ENCODE measurements around the gene ARL2. TPM values are rescaled to one million over a fixed set of nuclear protein-coding genes. Genes with fewer than 3 reads are reported as not detected.

Gene ARL2
- polyA plus RNA-seq, 4 donors, result 58.1 to 81.6 (median 64.8) TPM

GRCh38 chr11:65043881-65044501 lies 30.0 kb downstream of the ARL2 start:
- no peak for DNase-seq (ENCODE audit: low read depth in 4 of 4, low spot score in 2 of 4)

GRCh38 chr11:65045061-65045460 lies 31.1 kb downstream of the ARL2 start:
- no peak for DNase-seq (ENCODE audit: low read depth in 4 of 4, low spot score in 2 of 4)

DNA sequence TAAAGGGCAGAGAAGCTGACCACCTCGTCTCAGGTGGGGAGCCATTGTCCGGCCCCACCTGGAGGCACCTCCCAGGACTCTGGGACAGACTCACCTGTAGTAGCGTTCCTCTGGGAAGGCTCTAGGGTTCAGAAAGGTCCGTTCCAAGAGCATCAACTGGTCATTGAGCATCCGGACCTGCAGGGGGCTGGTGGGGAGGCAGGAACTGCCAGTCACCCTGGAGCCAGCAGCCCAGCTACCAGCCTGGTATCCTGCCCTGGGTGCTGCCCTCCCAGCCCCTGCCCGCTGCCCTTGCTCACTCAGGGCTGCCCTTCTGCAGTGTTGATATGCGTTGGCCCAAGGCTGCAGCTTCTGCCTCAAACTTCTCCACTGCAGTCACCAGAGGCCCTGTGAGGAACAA lies 31.8 kb downstream of the ARL2 start:
- DNase-seq (ENCODE audit: low read depth in 4 of 4, low spot score in 2 of 4), result no peak

GRCh38 chr11:65047581-65048422 lies 33.8 kb downstream of the ARL2 start:
- DNase-seq (ENCODE audit: low read depth in 4 of 4, low spot score in 2 of 4), result no peak

DNA sequence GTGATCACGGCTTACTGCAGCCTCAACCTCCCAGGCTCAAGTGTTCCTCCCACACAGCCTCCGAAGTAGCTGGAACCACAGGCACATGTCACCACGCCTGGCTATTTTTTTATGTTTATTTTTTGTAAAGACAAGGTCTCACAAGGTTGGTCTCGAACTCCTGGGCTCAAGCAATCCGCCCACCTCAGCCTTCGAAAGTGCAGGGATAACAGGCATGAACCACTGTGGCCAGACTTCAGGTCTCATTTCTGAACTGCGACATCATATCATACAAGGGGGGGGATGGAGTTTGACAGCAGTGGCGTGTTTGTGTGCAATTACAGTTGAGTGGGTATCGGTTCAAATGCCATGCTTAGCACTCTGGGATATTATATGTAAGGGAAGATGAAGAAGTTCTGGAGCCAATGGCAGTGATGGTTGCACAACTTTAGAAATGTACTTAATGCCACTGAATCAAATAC lies 37.5 kb downstream of the ARL2 start:
- DNase-seq (ENCODE audit: low read depth in 4 of 4, low spot score in 2 of 4), result no peak

- no peak for DNase-seq (ENCODE audit: low read depth in 4 of 4, low spot score in 2 of 4)
Observed at GRCh38 chr11:65053827-65054508, 40.0 kb downstream of the ARL2 start.

DNA sequence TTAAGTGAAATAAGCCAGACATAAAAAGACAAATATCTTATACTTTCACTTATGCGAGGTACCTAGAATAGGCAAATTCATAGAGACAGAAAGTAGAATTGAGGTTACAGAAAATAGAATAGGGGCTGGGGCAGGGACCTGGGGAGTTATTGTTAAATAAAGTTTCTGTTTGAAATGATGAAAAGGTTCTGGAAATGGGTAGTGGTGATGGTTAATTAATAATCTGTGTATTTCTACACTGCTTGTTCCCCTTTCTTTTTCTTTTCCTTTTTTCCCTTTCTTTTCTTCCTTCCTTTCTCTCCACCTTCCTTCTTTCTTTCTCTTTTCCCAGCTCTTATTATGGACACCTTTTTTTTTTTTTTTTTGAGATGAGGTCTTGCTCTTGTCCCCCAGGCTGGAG lies 41.6 kb downstream of the ARL2 start:
- DNase-seq (ENCODE audit: low read depth in 4 of 4, low spot score in 2 of 4), result no peak

DNA sequence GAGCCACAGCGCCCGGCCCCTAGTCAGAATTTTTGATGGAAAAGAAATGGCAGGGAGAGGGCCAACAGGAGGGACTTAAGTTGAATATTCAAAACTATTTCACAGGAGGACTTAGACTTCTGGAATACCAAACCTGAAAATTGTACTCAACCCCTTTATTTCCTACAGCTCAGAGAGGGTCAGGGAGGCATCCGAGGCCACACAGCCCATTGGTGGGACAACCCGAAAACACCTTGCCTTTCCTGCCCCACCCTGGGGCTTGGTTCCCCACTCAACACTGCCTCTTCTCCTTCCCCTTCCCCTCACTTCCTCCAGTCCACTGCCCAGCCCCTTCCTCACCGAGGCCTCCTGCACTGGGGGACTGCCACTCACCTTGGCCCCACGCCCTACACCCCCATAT lies 43.0 kb downstream of the ARL2 start:
- DNase-seq (ENCODE audit: low read depth in 4 of 4, low spot score in 2 of 4), result no peak

DNA sequence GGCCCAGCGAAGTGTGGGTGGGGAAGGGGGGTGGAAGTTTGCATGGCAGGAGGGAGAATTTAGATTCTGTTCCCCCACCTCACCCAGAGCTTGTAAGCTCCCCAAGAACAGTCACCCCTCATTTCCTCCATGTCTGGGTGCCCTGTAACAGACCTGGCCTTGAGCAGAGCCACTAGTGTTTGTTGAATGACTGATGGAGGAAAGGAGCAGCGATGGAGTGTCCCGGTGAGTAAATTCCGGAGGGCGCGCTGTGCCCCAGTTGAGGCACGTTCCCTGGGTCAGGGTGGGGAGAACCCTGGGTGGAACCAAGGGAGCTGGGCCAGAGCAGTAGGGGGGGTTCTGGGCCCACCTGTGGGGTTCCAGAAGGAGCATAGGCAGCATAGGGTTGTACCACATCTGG lies 43.6 kb downstream of the ARL2 start:
- no peak for DNase-seq (ENCODE audit: low read depth in 4 of 4, low spot score in 2 of 4)

- no peak for DNase-seq (ENCODE audit: low read depth in 4 of 4, low spot score in 2 of 4)
Observed at GRCh38 chr11:65058012-65058411, 44.1 kb downstream of the ARL2 start.

DNA sequence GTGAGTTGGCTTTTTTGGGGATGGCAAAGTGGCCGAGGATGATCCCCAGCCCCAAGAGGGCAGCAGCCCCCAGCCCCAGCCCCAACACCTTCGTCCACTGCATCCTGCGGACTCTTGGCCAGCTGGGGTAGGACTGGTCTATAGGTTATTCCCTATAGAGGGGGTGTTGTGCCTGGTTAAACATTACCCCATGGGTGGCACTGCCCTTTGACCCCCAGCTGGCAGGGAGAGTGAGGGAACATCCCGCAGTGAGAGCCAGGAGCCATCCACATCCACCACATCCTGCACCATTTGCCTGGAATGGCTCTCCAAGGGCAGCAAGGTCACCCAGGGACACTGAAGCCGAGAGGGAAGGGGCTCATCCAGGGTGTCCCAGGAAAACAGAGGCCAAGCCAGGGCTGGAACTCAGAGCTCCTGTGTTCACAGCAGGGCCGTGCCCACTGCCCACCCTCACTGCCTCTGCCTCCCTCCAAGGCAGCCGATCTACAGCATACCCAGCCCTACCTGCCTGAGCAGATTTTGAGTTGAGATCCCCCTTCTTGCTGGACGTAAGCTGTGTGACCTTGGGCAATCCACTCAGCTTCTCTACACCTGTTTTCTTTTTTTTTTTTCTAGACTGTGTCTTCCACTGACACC lies 44.6 kb downstream of the ARL2 start, which contains the start of gene NAALADL1:
TSS of gene NAALADL1 (minus strand) at position 135 of the 636 bp plus-strand sequence. CDS start at position 103, 32 bp downstream.
- no peak for DNase-seq (ENCODE audit: low read depth in 4 of 4, low spot score in 2 of 4)

GRCh38 chr11:65059523-65059922 lies 45.6 kb downstream of the ARL2 start:
- DNase-seq (ENCODE audit: low read depth in 4 of 4, low spot score in 2 of 4), result no peak

- DNase-seq (ENCODE audit: low read depth in 4 of 4, low spot score in 2 of 4), result no peak
Observed at GRCh38 chr11:65059959-65060824, 46.2 kb downstream of the ARL2 start.

DNA sequence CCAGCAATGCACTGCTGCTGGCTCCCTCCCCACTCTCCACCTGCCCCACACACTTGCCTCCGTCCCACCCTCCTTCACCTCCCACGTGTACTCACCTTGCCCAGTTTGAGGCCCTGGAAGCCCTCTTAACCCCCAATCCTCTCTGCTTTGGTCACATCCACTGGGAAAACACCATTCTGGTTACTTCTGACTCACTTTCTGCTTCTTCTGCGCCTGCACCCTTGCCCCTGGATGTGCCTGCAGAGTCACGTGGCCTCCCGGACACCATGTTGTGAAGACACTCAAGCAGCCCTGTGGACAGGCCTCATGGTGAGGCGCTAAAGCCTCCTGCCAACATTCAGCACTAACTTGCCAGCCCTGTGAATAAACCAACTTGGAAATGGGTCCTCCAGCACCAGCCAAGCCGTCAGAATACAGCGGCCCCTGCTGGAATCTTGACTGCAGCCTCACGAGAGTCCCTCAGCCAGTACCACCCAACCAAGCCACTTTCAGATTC lies 47.0 kb downstream of the ARL2 start:
- DNase-seq (ENCODE audit: low read depth in 4 of 4, low spot score in 2 of 4), result no peak

DNA sequence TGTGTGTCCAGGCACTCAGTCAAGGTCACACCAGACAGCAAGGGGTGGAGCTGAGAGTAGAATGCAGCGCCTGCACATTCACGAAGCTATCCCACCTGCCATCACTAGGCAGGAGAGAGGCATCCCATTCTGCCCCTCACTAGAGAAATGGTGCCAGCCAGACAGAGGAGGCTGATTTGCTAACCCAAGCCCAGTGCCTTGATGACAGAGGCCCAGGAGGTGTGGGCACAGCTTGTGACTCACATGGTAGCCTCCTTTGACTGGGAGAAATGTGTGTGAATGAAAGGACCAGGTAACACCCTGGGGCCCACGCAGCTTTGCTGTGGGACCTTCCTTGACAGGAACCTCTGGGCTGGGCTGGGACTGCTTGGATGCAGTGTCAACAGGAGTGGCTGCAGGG lies 49.6 kb downstream of the ARL2 start:
- DNase-seq (ENCODE audit: low read depth in 4 of 4, low spot score in 2 of 4), result no peak

- DNase-seq (ENCODE audit: low read depth in 4 of 4, low spot score in 2 of 4), result no peak
Observed at GRCh38 chr11:65064847-65065240, 50.9 kb downstream of the ARL2 start.

DNA sequence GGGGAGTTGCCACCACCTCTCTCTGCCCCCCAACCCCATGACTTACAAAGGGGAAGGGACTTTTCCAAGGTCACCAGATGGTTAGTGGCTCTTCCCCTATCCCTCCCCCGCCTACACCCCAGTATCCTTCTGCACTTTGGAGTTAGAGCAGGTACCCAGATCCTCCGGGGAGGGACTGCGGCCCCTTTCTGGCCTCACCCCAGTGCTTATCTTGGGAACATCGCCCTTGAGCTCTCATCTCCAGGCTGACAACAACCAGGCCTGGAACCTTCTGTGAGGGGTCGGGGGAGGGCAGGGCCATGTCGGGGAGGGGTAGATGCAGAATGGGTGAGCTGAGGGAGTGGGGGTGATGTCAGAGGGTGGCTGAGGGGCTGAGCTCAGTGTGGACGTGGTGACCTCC lies 51.9 kb downstream of the ARL2 start:
- no peak for DNase-seq (ENCODE audit: low read depth in 4 of 4, low spot score in 2 of 4)

GRCh38 chr11:65066315-65066714 lies 52.4 kb downstream of the ARL2 start:
- no peak for DNase-seq (ENCODE audit: low read depth in 4 of 4, low spot score in 2 of 4)

- DNase-seq (ENCODE audit: low read depth in 4 of 4, low spot score in 2 of 4), result no peak
Observed at GRCh38 chr11:65066805-65067291, 52.9 kb downstream of the ARL2 start.

DNA sequence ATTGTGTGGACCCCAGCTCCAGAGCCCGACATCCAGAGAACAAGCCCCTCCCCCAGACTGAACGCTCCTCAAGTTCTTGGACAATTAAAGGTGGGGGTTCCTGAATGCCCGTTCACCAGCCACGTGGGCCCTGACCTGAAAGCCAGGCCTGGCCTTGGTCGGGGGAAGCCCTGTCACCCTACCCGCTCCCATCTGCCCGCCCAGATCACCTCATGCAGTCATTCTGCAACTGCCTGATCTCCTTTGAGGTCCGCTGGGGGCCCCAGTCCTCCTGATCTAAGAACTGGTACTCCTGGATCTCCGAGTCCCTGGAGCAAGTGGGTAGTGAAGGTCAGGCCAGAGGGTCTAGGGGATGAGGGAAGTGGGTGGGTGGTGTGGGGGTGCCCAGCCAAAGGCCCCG lies 53.5 kb downstream of the ARL2 start:
- DNase-seq (ENCODE audit: low read depth in 4 of 4, low spot score in 2 of 4), result no peak

Measured in left renal cortex interstitium (tissue), 4 donors.